Heart right ventricle (tissue), 16 donors: ENCODE data around the gene CLEC20A. TPM values are rescaled to one million over a fixed set of nuclear protein-coding genes. Genes with fewer than 3 reads are reported as not detected.
A peak's percentile ranks its signal among the peaks of the same experiment; 100 is the strongest.

Experiments
- ATAC-seq, 8 donors: fragments of 200-7000 bp; cut with Tn5 transposase; one replicate each; pipeline ENCODE4 v1.9.1; 2020; ENCODE audit warnings: mild to moderate bottlenecking in 8 of 8, moderate library complexity in 8 of 8, moderate number of reproducible peaks in 1 of 8
- DNase-seq, 2 donors: peaks; one replicate each; pipeline ENCODE4 v3.0.0-alpha.2; 2020
- H3K27ac ChIP-seq, 10 donors: fragments of 200-600 bp; sonication (generic) in 2 of 10; one replicate each; pipeline versions ENCODE4 v1.5.0 to v1.8.0; 2020 to 2022; ENCODE audit warnings: mild to moderate bottlenecking in 3 of 10
- H3K27me3 ChIP-seq, 7 donors: fragments of 200-600 bp; one replicate each; pipeline ENCODE4 v1.8.0; 2021 to 2022; ENCODE audit warnings: mild to moderate bottlenecking in 2 of 7
- H3K36me3 ChIP-seq, 9 donors: fragments of 200-600 bp; sonication (generic) in 1 of 9; one replicate each; pipeline versions ENCODE4 v1.5.0 to v1.8.0; 2020 to 2022; ENCODE audit warnings: mild to moderate bottlenecking in 2 of 9
- H3K4me1 ChIP-seq, 9 donors: fragments of 200-600 bp; sonication (generic) in 1 of 9; one replicate each; pipeline versions ENCODE4 v1.5.0 to v1.8.0; 2020 to 2022; ENCODE audit warnings: mild to moderate bottlenecking in 4 of 9
- H3K4me3 ChIP-seq, 10 donors: fragments of 200-600 bp; sonication (generic) in 2 of 10; one replicate each; pipeline versions ENCODE4 v1.5.0 to v1.8.0; 2020 to 2022; ENCODE audit warnings: mild to moderate bottlenecking in 7 of 10, moderate library complexity in 2 of 10
- H3K9me3 ChIP-seq, 11 donors: fragments of 200-600 bp in 10 of 11; sonication (generic) in 2 of 11; one replicate each; pipeline versions ENCODE4 v1.5.0 to v1.8.0; 2013 to 2022; ENCODE audit warnings: mild to moderate bottlenecking in 2 of 11, control low read depth in 1 of 11, moderate library complexity in 1 of 11
- CTCF ChIP-seq, 9 donors: fragments of 200-600 bp; sonication (generic) in 2 of 9; IDR thresholded peaks; one replicate each; pipeline versions ENCODE4 v1.5.0 to v1.8.0; 2021 to 2022; ENCODE audit warnings: antibody characterized with exemption in 9 of 9, mild to moderate bottlenecking in 5 of 9, moderate library complexity in 1 of 9
- WGBS, 2 donors: extraction: QIAGEN DNeasy Blood & Tissue Kit; methylation state at CpG; one replicate each; pipeline ENCODE4 v1.1.7; 2013; ENCODE audit warnings: inconsistent platforms in 1 of 2; 5-methylcytosine and 5-hydroxymethylcytosine counted together
- intact Hi-C, 10 donors: fragments of 100-400 bp; cut with DNase I; formaldehyde crosslinking; loops; one replicate each; pipeline versions ENCODE4 v1.11.1 to v1.14.2; 2022
- polyA plus RNA-seq, 2 donors: library from polyadenylated mRNA; stranded (reverse); fragments of 200-250 nt; gene quantifications; one replicate each; pipeline ENCODE4 v1.2.3, GENCODE V29; 2013
- total RNA-seq, 10 donors: library from RNA; stranded (reverse); fragmentation: NEBNext Ultra II Directional in 3 of 10; extraction: Animal tissue kit (Norgen Biotek cat#: 25700) in 3 of 10; gene quantifications; one replicate each; pipeline versions ENCODE4 v1.2.1 to v1.2.4, GENCODE V29; 2021 to 2023
- donor health status: Arrhythmogenic right ventricular cardiomyopathy.
- donor health status: ischemic (EF 13 %, LVEDD 7.1; RV severe dilation, severe dysfunction).
- donor health status: healthy with polysubstance abuse.
- donor health status: DM: no; HTN: yes; CAD: no.
- donor health status: DM: no; HTN: no; CAD: no.
- donor health status: ischemic (EF 25% LVEDD 6.9; RV normal size, moderate dysfunction).
- donor health status: ischemic (EF 25% LVEDD 5.7; RV mildly dilated, moderate dysfunction).
- donor health status: healthy.
- donor health status: DM: yes; HTN: yes; CAD: no.
- donor health status: Ischemic cardiomyopathy.
- donor health status: ischemic (EF 35%, LVEDD 5.7; RV mildly dilated, moderate dysfunction).
- donor health status: nonischemic (EF 11% LVEDD 7.7; RV severe dilation, severe dysfunction).
- donor health status: DM: yes; HTN: yes; CAD: no.
- donor health status: PGD.
- donor health status: ischemic (EF 29% LVEDD 5.4; RV normal size, mild dysfunction).
- donor health status: nonischemic (EF 23%, LVEDD 6.1; RV moderate dilation, normal function).

CLEC20A gene
- total and polyA plus RNA-seq, 12 donors, result not detected

DNA sequence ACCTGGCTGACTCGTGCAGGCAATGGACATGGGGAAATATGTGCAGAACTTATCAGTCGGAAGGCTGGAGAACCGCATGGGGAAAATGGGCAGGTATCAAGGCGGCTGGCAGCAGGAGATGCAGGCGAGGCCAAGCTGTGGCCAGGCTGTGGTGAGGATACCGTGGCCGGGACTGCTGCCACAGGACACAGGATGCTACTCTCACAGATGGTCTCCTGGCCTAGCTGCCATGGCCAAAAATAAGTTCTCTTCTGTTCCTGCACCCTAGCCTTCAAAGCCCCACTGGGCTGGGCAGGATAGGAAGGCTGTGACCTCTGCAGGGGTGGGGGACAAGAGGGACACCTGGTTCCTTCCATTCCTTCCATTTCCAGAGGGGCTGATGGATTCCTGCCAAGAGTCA lies 42.5 kb upstream of the CLEC20A start:
- TF ChIP-seq CTCF (IDR thresholded peaks at IDR 0.05), result no peak
- no peaks in the 10 kb centered on the region for H3K27me3 ChIP-seq
- H3K4me3 ChIP-seq, result no peak overlapping the region
- ATAC-seq (no peak), DNase-seq (no peak)
- peaks cover 0 to 49% (median 27%) of the 10 kb centered on the region in 9 donors for H3K4me1 ChIP-seq
- no peaks in the 10 kb centered on the region for H3K9me3 ChIP-seq
- intact Hi-C loops, result loop anchor here in 1 of 10 donors (10.0 kb wide), 1 partner anchor 466 kb away; no protein-coding TSS in a partner anchor
- H3K27ac ChIP-seq, result peak overlapping the region in 3 of 10 donors; percentile 3 to 37 (median 8)
- 61 to 69% methylated on average over 7 of the region's 7 CpGs for WGBS, 2 donors
- no peaks in the 10 kb centered on the region for H3K36me3 ChIP-seq

DNA sequence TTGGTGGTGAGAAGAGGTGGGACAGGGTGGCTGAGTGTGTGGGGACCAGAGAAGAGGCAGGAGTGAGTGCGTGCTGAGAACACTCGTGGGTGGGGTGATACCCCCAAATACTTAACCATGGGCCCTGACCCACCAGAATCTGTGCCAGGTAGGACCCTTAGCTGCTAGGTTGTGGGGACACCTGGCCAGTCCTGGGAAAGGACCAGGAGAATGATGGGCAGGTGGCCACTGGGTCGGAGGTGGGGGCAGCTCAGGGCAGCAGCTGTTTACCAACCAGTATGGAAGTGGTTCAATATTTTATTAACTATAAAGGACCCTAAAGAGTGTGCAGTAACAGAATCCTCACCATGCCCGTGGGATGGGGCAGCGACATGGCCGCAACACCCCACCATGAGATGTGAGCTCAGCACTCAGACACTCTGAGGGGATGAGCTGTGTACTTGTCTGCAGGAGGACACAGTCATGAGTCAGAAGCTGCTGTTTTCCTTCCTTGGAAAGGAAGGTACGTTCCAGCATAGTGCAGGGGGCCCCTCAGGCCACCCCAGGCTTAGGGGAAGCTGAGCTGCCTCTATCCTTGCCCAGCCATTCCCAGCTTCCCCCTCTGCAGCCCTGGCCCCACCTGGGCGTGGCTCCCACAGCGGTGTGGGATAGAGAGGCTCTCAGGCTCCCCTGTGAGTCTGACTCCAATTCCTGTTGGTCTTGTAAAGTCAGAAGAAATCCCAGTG lies 41.6 kb upstream of the CLEC20A start:
- DNase-seq (no peak), ATAC-seq (no peak)

GRCh38 chr1:178537382-178538090 lies 40.8 kb upstream of the CLEC20A start:
- Histone ChIP-seq H3K27me3 (no peaks in the 10 kb centered on the region), H3K4me1 (peaks cover 0 to 35% (median 27%) of the 10 kb centered on the region in 9 donors), H3K4me3 (no peak overlapping the region), H3K9me3 (no peaks in the 10 kb centered on the region), H3K36me3 (no peaks in the 10 kb centered on the region), H3K27ac (peak overlapping the region in 9 of 10 donors; percentile 5 to 82 (median 67))
- no peak for TF ChIP-seq CTCF (IDR thresholded peaks at IDR 0.05)
- ATAC-seq (peak in 1 of 8 donors; percentile 1), DNase-seq (no peak)
- intact Hi-C loops, result loop anchor here in 1 of 10 donors (10.0 kb wide), 1 partner anchor 467 kb away; no protein-coding TSS in a partner anchor
- WGBS, 2 donors, result 65 to 68% methylated on average over 20 of the region's 20 CpGs

More for the DNA sequence above, 41.6 kb upstream of the CLEC20A start:
- WGBS, 2 donors, result 67 to 72% methylated on average over 9 of the region's 9 CpGs
- Histone ChIP-seq H3K27me3 (no peaks in the 10 kb centered on the region), H3K4me1 (peaks cover 0 to 39% (median 27%) of the 10 kb centered on the region in 9 donors), H3K36me3 (no peaks in the 10 kb centered on the region), H3K27ac (peak overlapping the region in 3 of 10 donors; percentile 3 to 37 (median 8)), H3K9me3 (no peaks in the 10 kb centered on the region), H3K4me3 (no peak overlapping the region)
- TF ChIP-seq CTCF (IDR thresholded peaks at IDR 0.05), result no peak
- intact Hi-C loops, result loop anchor here in 1 of 10 donors (10.0 kb wide), 1 partner anchor 466 kb away; no protein-coding TSS in a partner anchor

GRCh38 chr1:178536844-178537371 lies 40.1 kb upstream of the CLEC20A start:
- ATAC-seq, result peak; percentile 83 to 94 (median 88)
- no peaks in the 10 kb centered on the region for H3K27me3 ChIP-seq
- H3K4me1 ChIP-seq, result peaks cover 0 to 42% (median 27%) of the 10 kb centered on the region in 9 donors
- no peak for TF ChIP-seq CTCF (IDR thresholded peaks at IDR 0.05)
- H3K4me3 ChIP-seq, result no peak overlapping the region
- DNase-seq, result peak; percentile 48 to 68
- peak overlapping the region; percentile 5 to 82 (median 68) for H3K27ac ChIP-seq
- no peaks in the 10 kb centered on the region for H3K36me3 ChIP-seq
- WGBS, 2 donors, result 37 to 52% methylated on average over 7 of the region's 7 CpGs
- H3K9me3 ChIP-seq, result no peaks in the 10 kb centered on the region
- intact Hi-C loops, result loop anchor here in 1 of 10 donors (10.0 kb wide), 1 partner anchor 468 kb away; no protein-coding TSS in a partner anchor
